K562 (cell line): ENCODE results near the gene ARID3A. TPM values are rescaled to one million over a fixed set of nuclear protein-coding genes. Genes with fewer than 3 reads are reported as not detected.

Experiments used
- CCNT2 ChIP-seq: IDR thresholded peaks from 2 replicates; pipeline ENCODE4 v1.6.1; 2011; ENCODE audit warnings: borderline replicate concordance, low read depth, mild to moderate bottlenecking, moderate library complexity, mixed read lengths, low read length; ENCODE audit not compliant: insufficient read length; ENCODE audit errors: extremely low read depth
- CEBPB ChIP-seq: fragments of 450-650 bp; IDR thresholded peaks from 2 replicates; pipeline ENCODE4 v1.6.1; 2016; ENCODE audit warnings: missing genetic modification characterization, missing compliant biosample characterization
- HIVEP1 ChIP-seq: fragments of 250-450 bp; sonication (Bioruptor Pico); IDR thresholded peaks from 2 replicates; pipeline ENCODE4 v1.4.0; 2020; ENCODE audit warnings: mild to moderate bottlenecking
- KDM4B ChIP-seq, 2 experiments: fragments of 450-650 bp in 1 of 2; sonication (generic) in 1 of 2; IDR thresholded peaks; 2 replicates each; pipeline ENCODE4 v1.6.1; 2016 to 2017; ENCODE audit warnings: borderline replicate concordance in 2 of 2, antibody characterized with exemption in 1 of 2, low read depth in 1 of 2, mild to moderate bottlenecking in 1 of 2
- MCM2 ChIP-seq: fragments of 450-650 bp; IDR thresholded peaks from 2 replicates; pipeline ENCODE4 v1.6.1; 2017; ENCODE audit warnings: low read depth, mild to moderate bottlenecking
- POLR2G ChIP-seq: fragments of 200-400 bp; formaldehyde crosslinking; IDR thresholded peaks from 2 replicates; pipeline ENCODE4 v1.6.1; 2017; ENCODE audit warnings: low read depth, mild to moderate bottlenecking, antibody characterized with exemption, low read length, moderate library complexity
- ZZZ3 ChIP-seq: fragments of 450-650 bp; IDR thresholded peaks from 2 replicates; pipeline ENCODE4 v1.6.1; 2016; ENCODE audit warnings: antibody characterized with exemption, mild to moderate bottlenecking, moderate library complexity
- polyA plus RNA-seq, 8 experiments: library from polyadenylated mRNA; depleted of rRNA in 4 of 8; stranded (reverse) in 5 of 8; unstranded in 3 of 8; fragments of >200 nt; fragmentation: Nextera tagmentation in 2 of 8; fragmentation: Illumina TruSeq in 1 of 8; extraction: Ambion mirVana in 2 of 8; extraction: Trizol in 1 of 8; gene quantifications; 2 replicates each; pipeline versions ENCODE4 v1.2.1 to v1.2.3, GENCODE V29; 2011 to 2014; ENCODE audit warnings: inconsistent platforms in 1 of 8, missing spikeins in 1 of 8
- total RNA-seq, 7 experiments: library from RNA; depleted of rRNA in 6 of 7; stranded (reverse); fragments of >200 nt in 6 of 7; fragmentation: Illumina TruSeq in 2 of 7; extraction: Trizol in 2 of 7; gene quantifications; 2 replicates each; pipeline versions ENCODE4 v1.2.1 to v1.2.3, GENCODE V29; 2011 to 2021; ENCODE audit warnings: low replicate concordance in 1 of 7
- TF ChIP-seq, protein P1 (sequence below): fragments of 450-650 bp; IDR thresholded peaks from 2 replicates; pipeline ENCODE4 v1.6.1; 2014; ENCODE audit warnings: low read depth, mild to moderate bottlenecking, moderate library complexity, borderline replicate concordance
- TF ChIP-seq, protein P2 (sequence below): fragments of 250-450 bp; sonication (Bioruptor Pico); IDR thresholded peaks from 2 replicates; pipeline ENCODE4 v1.4.0; 2020; ENCODE audit warnings: mild to moderate bottlenecking, moderate library complexity, borderline replicate concordance
- TF ChIP-seq, protein P3 (sequence below), 2 experiments: IDR thresholded peaks; 2 replicates each; pipeline ENCODE4 v1.6.1; 2011; ENCODE audit warnings: borderline replicate concordance in 1 of 2, control low read depth in 1 of 2, low read depth in 1 of 2, low read length in 1 of 2, mild to moderate bottlenecking in 1 of 2, mixed read lengths in 1 of 2, moderate library complexity in 1 of 2; ENCODE audit not compliant: insufficient read depth in 1 of 2, insufficient read length in 1 of 2, poor library complexity in 1 of 2, severe bottlenecking in 1 of 2; ENCODE audit errors: extremely low read depth in 1 of 2

ARID3A gene
- total and polyA plus RNA-seq, 9 of the 15 experiments (the other 6 are each of a cell fraction or from before 2014, with no cell fraction given): 1.4 to 118 (median 31.2) TPM

DNA sequence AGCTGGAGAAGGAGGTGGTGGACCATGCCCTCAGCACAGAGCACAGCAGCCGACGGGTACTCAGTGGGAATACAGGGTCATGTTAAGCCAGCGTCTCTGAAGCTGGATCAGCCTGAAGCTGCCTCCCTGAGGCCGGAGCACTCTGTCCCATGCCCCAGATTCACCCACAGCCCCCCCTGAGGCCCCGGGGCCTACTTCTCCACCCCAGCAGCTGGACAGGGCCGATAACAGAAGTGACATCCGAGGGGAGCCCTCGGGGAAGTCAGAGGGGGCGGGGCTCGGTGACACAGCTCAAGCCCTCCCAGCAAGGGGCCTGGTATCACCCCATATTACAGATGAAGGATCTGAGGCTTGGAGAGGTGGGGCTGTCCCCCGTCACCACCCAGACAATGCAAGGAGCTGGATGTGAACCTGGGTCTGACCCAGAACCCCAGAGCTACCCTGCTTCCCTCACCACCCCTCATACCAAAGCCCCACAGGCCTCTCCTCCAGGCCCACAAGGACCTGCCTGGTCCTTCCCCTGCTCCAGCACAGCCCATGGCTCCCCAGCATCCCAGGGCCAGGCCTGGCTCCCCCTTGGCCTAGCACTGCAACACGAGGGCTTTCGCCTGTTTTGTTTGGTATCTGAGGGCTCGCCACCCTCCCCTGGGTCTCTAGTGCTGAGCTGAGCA is 18.5 kb upstream of the ARID3A start (continued):
- TF ChIP-seq, protein P1, sequence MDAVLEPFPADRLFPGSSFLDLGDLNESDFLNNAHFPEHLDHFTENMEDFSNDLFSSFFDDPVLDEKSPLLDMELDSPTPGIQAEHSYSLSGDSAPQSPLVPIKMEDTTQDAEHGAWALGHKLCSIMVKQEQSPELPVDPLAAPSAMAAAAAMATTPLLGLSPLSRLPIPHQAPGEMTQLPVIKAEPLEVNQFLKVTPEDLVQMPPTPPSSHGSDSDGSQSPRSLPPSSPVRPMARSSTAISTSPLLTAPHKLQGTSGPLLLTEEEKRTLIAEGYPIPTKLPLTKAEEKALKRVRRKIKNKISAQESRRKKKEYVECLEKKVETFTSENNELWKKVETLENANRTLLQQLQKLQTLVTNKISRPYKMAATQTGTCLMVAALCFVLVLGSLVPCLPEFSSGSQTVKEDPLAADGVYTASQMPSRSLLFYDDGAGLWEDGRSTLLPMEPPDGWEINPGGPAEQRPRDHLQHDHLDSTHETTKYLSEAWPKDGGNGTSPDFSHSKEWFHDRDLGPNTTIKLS: no peak
- TF ChIP-seq HIVEP1 (CRISPR knock-in tag): peak; percentile 92
- no peak for TF ChIP-seq MCM2
- peak; percentile 74 for TF ChIP-seq POLR2G
- TF ChIP-seq CCNT2: peak; percentile 99
- TF ChIP-seq KDM4B (IDR thresholded peaks at IDR 0.05; ENCODE audit: borderline replicate concordance in 2 of 2, low read depth in 1 of 2): peak in 1 of 2 experiments; percentile 99; a peak in 2 of 4 replicates
- TF ChIP-seq, protein P2, sequence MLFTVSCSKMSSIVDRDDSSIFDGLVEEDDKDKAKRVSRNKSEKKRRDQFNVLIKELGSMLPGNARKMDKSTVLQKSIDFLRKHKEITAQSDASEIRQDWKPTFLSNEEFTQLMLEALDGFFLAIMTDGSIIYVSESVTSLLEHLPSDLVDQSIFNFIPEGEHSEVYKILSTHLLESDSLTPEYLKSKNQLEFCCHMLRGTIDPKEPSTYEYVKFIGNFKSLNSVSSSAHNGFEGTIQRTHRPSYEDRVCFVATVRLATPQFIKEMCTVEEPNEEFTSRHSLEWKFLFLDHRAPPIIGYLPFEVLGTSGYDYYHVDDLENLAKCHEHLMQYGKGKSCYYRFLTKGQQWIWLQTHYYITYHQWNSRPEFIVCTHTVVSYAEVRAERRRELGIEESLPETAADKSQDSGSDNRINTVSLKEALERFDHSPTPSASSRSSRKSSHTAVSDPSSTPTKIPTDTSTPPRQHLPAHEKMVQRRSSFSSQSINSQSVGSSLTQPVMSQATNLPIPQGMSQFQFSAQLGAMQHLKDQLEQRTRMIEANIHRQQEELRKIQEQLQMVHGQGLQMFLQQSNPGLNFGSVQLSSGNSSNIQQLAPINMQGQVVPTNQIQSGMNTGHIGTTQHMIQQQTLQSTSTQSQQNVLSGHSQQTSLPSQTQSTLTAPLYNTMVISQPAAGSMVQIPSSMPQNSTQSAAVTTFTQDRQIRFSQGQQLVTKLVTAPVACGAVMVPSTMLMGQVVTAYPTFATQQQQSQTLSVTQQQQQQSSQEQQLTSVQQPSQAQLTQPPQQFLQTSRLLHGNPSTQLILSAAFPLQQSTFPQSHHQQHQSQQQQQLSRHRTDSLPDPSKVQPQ (CRISPR knock-in tag): no peak
- TF ChIP-seq CEBPB (tag): no peak
- TF ChIP-seq, protein P3, sequence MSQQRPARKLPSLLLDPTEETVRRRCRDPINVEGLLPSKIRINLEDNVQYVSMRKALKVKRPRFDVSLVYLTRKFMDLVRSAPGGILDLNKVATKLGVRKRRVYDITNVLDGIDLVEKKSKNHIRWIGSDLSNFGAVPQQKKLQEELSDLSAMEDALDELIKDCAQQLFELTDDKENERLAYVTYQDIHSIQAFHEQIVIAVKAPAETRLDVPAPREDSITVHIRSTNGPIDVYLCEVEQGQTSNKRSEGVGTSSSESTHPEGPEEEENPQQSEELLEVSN (IDR thresholded peaks at IDR 0.05; ENCODE audit: borderline replicate concordance in 1 of 2, extremely low read depth in 1 of 2, insufficient read depth in 1 of 2, insufficient read length in 1 of 2, low read depth in 1 of 2, low read length in 1 of 2, poor library complexity in 1 of 2, severe bottlenecking in 1 of 2): no peak
- no peak for TF ChIP-seq ZZZ3
